Endometrium (tissue), 2 donors: ENCODE data around the gene TEX51.

Source experiments
- FAIRE-seq: peaks from 2 replicates; lab custom pipeline; 2012; peaks lifted over from hg19 to GRCh38; lab: Jason Lieb, UNC
- donor health status: control.
- donor health status: control.

Gene TEX51

GRCh38 chr2:126879348-126880298 lies 19.1 kb upstream of the TEX51 start:
- no peak for FAIRE-seq

- FAIRE-seq = no peak
Measured at GRCh38 chr2:126880324-126880723, 18.4 kb upstream of the TEX51 start.

GRCh38 chr2:126880817-126881216 lies 17.9 kb upstream of the TEX51 start:
- no peak for FAIRE-seq

GRCh38 chr2:126881591-126881990 lies 17.1 kb upstream of the TEX51 start:
- FAIRE-seq = no peak

GRCh38 chr2:126882181-126882580 lies 16.5 kb upstream of the TEX51 start:
- FAIRE-seq = no peak

- FAIRE-seq = no peak
Measured at GRCh38 chr2:126882736-126883665, 15.7 kb upstream of the TEX51 start.

GRCh38 chr2:126883666-126884040 lies 15.0 kb upstream of the TEX51 start:
- no peak for FAIRE-seq

GRCh38 chr2:126884861-126885750 lies 13.6 kb upstream of the TEX51 start:
- no peak for FAIRE-seq

GRCh38 chr2:126885751-126886210 lies 12.9 kb upstream of the TEX51 start:
- no peak for FAIRE-seq

- FAIRE-seq = no peak
Measured at GRCh38 chr2:126886211-126886915, 12.3 kb upstream of the TEX51 start.

- no peak for FAIRE-seq
Measured at GRCh38 chr2:126886916-126887280, 11.8 kb upstream of the TEX51 start.

GRCh38 chr2:126887506-126887905 lies 11.2 kb upstream of the TEX51 start:
- no peak for FAIRE-seq

- no peak for FAIRE-seq
Measured at GRCh38 chr2:126888046-126888445, 10.6 kb upstream of the TEX51 start.

- no peak for FAIRE-seq
Measured at GRCh38 chr2:126889071-126889470, 9.6 kb upstream of the TEX51 start.

GRCh38 chr2:126889496-126890135 lies 9.1 kb upstream of the TEX51 start:
- FAIRE-seq = no peak

- FAIRE-seq = no peak
Measured at GRCh38 chr2:126890136-126890510, 8.6 kb upstream of the TEX51 start.

GRCh38 chr2:126890551-126891450 lies 7.9 kb upstream of the TEX51 start:
- no peak for FAIRE-seq

GRCh38 chr2:126891681-126892500 lies 6.8 kb upstream of the TEX51 start:
- FAIRE-seq = no peak

GRCh38 chr2:126893153-126893552 lies 5.5 kb upstream of the TEX51 start:
- no peak for FAIRE-seq
